GM23248 (cell line): ENCODE data around the gene CCDC170. TPM values are rescaled to one million over a fixed set of nuclear protein-coding genes. Genes with fewer than 3 reads are reported as not detected.

ENCODE experiments used
- DNase-seq: peaks from one replicate; pipeline ENCODE4 v3.0.0-alpha.2; 2015
- H2AFZ ChIP-seq: fragments of 200-600 bp; sonication (generic); 2 replicates; pipeline ENCODE4 v1.6.1; 2016; ENCODE audit warnings: antibody characterized with exemption
- H3F3A ChIP-seq: fragments of 200-600 bp; sonication (generic); 2 replicates; pipeline ENCODE4 v1.6.1; 2016; ENCODE audit warnings: mild to moderate bottlenecking, antibody characterized with exemption, mixed run types; ENCODE audit not compliant: insufficient read depth
- H3K27ac ChIP-seq: fragments of 200-600 bp; sonication (generic); 2 replicates; pipeline ENCODE4 v1.5.1; 2016; ENCODE audit warnings: mild to moderate bottlenecking
- H3K27me3 ChIP-seq: fragments of 200-600 bp; sonication (generic); replicated peaks from 2 replicates; pipeline ENCODE4 v1.6.1; 2016; ENCODE audit warnings: mild to moderate bottlenecking; ENCODE audit not compliant: insufficient read depth
- H3K36me3 ChIP-seq: fragments of 200-600 bp; sonication (generic); 2 replicates; pipeline ENCODE4 v1.6.1; 2016; ENCODE audit warnings: low read depth, mild to moderate bottlenecking
- H3K4me1 ChIP-seq: fragments of 200-600 bp; sonication (generic); 2 replicates; pipeline ENCODE4 v1.6.1; 2016; ENCODE audit warnings: mild to moderate bottlenecking; ENCODE audit not compliant: insufficient read depth
- H3K4me2 ChIP-seq: fragments of 200-600 bp; sonication (generic); one replicate; pipeline ENCODE4 v1.6.1; 2016; ENCODE audit warnings: mild to moderate bottlenecking; ENCODE audit not compliant: unreplicated experiment
- H3K4me3 ChIP-seq: fragments of 200-600 bp; sonication (generic); 2 replicates; pipeline ENCODE4 v1.5.1; 2016; ENCODE audit warnings: mild to moderate bottlenecking
- H3K79me2 ChIP-seq: fragments of 200-600 bp; sonication (generic); 2 replicates; pipeline ENCODE4 v1.6.1; 2016; ENCODE audit warnings: mild to moderate bottlenecking; ENCODE audit not compliant: insufficient read depth
- H3K9ac ChIP-seq: fragments of 200-600 bp; sonication (generic); 2 replicates; pipeline ENCODE4 v1.6.1; 2016; ENCODE audit warnings: mild to moderate bottlenecking
- H3K9me2 ChIP-seq: fragments of 200-600 bp; sonication (generic); 2 replicates; pipeline ENCODE4 v1.6.1; 2016; ENCODE audit warnings: mixed run types, mild to moderate bottlenecking, moderate library complexity; ENCODE audit not compliant: insufficient read depth
- H3K9me3 ChIP-seq: fragments of 200-600 bp; sonication (generic); one replicate; pipeline ENCODE4 v1.6.1; 2017; ENCODE audit warnings: low read depth
- H4K20me1 ChIP-seq: fragments of 200-600 bp; sonication (generic); 2 replicates; pipeline ENCODE4 v1.6.0; 2016; ENCODE audit not compliant: insufficient read depth
- EZH2 ChIP-seq: fragments of 200-600 bp; sonication (generic); IDR thresholded peaks from 2 replicates; pipeline ENCODE4 v1.6.1; 2018; ENCODE audit warnings: antibody characterized with exemption, mild to moderate bottlenecking; ENCODE audit not compliant: insufficient read depth, poor library complexity, severe bottlenecking
- EZH2phosphoT487 ChIP-seq: fragments of 200-600 bp; sonication (generic); IDR thresholded peaks from 2 replicates; pipeline ENCODE4 v1.6.1; 2018; ENCODE audit warnings: antibody characterized with exemption, moderate library complexity, mild to moderate bottlenecking, low read depth; ENCODE audit not compliant: insufficient read depth
- WGBS, 2 experiments: methylation state at CpG; one replicate each; pipeline ENCODE4 v1.1.6; 2015 to 2017; ENCODE audit warnings: low lambda C conversion rate in 2 of 2, low coverage in 1 of 2; ENCODE audit errors: missing lambda C conversion rate in 2 of 2; 5-methylcytosine and 5-hydroxymethylcytosine counted together
- in situ Hi-C: fragments of 300-500 bp; cut with MboI; formaldehyde crosslinking; loops from 2 replicates; pipeline ENCODE4 v1.15.0; 2020
- polyA plus RNA-seq: library from polyadenylated mRNA; unstranded; fragments of >200 nt; fragmentation: Nextera tagmentation; extraction: Ambion mirVana; gene quantifications from 2 replicates; pipeline ENCODE4 v1.2.1, GENCODE V29; 2016
- total RNA-seq: library from RNA; depleted of rRNA; stranded (reverse); fragments of >200 nt; shearing (Covaris generic); gene quantifications from 2 replicates; pipeline ENCODE4 v1.2.3, GENCODE V29; 2014

CCDC170 gene
- total and polyA plus RNA-seq, 2 experiments from 2014 or later = 0.11 to 0.49 TPM

DNA sequence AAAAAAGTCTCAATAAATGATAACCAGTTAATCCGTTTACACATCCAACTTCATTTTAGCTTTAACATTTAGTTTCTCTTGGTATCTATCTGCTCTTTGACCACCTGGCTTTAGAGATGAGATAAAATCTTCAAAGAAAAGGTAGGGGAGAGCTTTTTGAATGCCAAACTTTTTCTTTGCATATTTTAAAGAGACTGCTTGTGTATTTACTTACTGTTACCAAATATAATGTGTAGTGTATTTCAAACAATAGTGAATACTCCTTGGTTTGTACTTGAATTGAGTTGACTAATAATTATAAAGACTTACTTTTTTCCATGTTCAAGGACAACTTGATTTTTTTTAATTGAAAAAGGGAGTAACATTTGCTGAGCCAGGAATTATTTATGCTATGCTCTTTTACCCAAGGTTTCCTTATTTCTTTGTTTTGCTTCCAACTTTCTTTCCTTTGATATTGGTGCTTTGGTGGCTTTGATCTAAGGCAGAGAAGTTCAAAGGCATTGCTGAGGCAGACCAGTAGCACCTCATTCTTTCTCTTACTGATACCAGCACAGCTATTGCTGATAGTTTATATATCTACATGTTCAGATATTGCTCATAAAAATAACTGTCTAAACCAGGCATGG, 7.8 kb downstream of the CCDC170 start:
- no peak for DNase-seq
- no peak overlapping the region for H3K4me3 ChIP-seq
- no peaks in the 10 kb centered on the region for H3K79me2 ChIP-seq
- no peaks in the 10 kb centered on the region for H3K9me3 ChIP-seq
- H3K27ac ChIP-seq = no peak overlapping the region
- H4K20me1 ChIP-seq = no peaks in the 10 kb centered on the region
- 0 out of 2 replicates have a peak, but pooled peaks cover 6% of the 10 kb centered on the region for H3K4me1 ChIP-seq
- no peak overlapping the region for H3K4me2 ChIP-seq
- H3K9ac ChIP-seq = no peak overlapping the region
- TF ChIP-seq EZH2phosphoT487 (no peak), EZH2 (no peak)
- H3F3A ChIP-seq = no peaks in the 10 kb centered on the region
- no peaks in the 10 kb centered on the region for H3K27me3 ChIP-seq
- H2AFZ ChIP-seq = no peak overlapping the region
- WGBS, 2 experiments = 80 to 90% methylated on average over 1 of the region's 1 CpG
- H3K9me2 ChIP-seq = no peaks in the 10 kb centered on the region
- no peaks in the 10 kb centered on the region for H3K36me3 ChIP-seq
- in situ Hi-C loops = no loop called here

- no peak overlapping the region for H3K27ac ChIP-seq
- TF ChIP-seq EZH2 = no peak
- no peak for TF ChIP-seq EZH2phosphoT487
- no peak overlapping the region for H2AFZ ChIP-seq
- WGBS, 2 experiments = 86 to 94% methylated on average over 4 of the region's 4 CpGs
- H3K9ac ChIP-seq = no peak overlapping the region
- 0 out of 2 replicates have a peak, but pooled peaks cover 6% of the 10 kb centered on the region for H3K4me1 ChIP-seq
- no peak overlapping the region for H3K4me3 ChIP-seq
- no peaks in the 10 kb centered on the region for H3K9me2 ChIP-seq
- no peaks in the 10 kb centered on the region for H3K27me3 ChIP-seq
- in situ Hi-C loops = no loop called here
- H3K36me3 ChIP-seq = no peaks in the 10 kb centered on the region
- no peaks in the 10 kb centered on the region for H4K20me1 ChIP-seq
- no peaks in the 10 kb centered on the region for H3K79me2 ChIP-seq
- H3K9me3 ChIP-seq = no peaks in the 10 kb centered on the region
- H3F3A ChIP-seq = no peaks in the 10 kb centered on the region
- H3K4me2 ChIP-seq = peak overlapping the region; percentile 29
- DNase-seq = peak; percentile 60
Measured at GRCh38 chr6:151502499-151502898, 8.7 kb downstream of the CCDC170 start.

DNA sequence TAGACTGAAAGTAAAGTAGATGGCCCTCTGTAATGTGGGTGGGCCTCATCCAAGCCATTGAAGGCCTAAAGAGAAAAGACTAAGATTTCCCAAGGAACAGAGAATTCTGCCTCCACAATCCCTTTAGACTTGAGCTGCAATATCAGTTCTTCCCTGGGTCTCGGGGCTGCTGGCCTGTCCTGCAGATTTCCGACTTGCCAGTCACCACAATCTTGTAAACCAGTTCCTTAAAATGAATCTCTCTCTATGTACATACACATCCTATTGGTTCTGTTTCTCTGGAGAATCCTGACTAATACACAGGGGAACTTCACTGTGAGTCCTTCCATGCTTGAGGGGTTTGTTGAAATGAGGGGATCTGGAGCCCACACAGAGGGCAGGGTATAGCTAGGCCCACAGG, 12.9 kb downstream of the CCDC170 start:
- Histone ChIP-seq H3K9ac (no peak overlapping the region), H3K27me3 (no peaks in the 10 kb centered on the region), H3K4me3 (no peak overlapping the region), H3K9me3 (no peaks in the 10 kb centered on the region), H3K4me1 (0 out of 2 replicates have a peak, but pooled peaks cover 6% of the 10 kb centered on the region), H3K27ac (no peak overlapping the region), H3K36me3 (no peaks in the 10 kb centered on the region), H3K79me2 (no peaks in the 10 kb centered on the region), H3K4me2 (no peak overlapping the region), H4K20me1 (no peaks in the 10 kb centered on the region), H3F3A (no peaks in the 10 kb centered on the region), H2AFZ (no peak overlapping the region), H3K9me2 (no peaks in the 10 kb centered on the region)
- TF ChIP-seq EZH2phosphoT487 (no peak), EZH2 (no peak)
- WGBS, 2 experiments = 81 to 91% methylated on average over 2 of the region's 2 CpGs
- no peak for DNase-seq
- in situ Hi-C loops = no loop called here

- no peak for DNase-seq
- no peak overlapping the region for H3K9ac ChIP-seq
- H3K4me1 ChIP-seq = no peaks in the 10 kb centered on the region
- H3K27ac ChIP-seq = no peak overlapping the region
- no peaks in the 10 kb centered on the region for H3K36me3 ChIP-seq
- no peaks in the 10 kb centered on the region for H3K9me2 ChIP-seq
- no peaks in the 10 kb centered on the region for H3K27me3 ChIP-seq
- in situ Hi-C loops = no loop called here
- no peak for TF ChIP-seq EZH2
- no peak for TF ChIP-seq EZH2phosphoT487
- no peaks in the 10 kb centered on the region for H3K9me3 ChIP-seq
- H2AFZ ChIP-seq = no peak overlapping the region
- WGBS, 2 experiments = 52 to 67% methylated on average over 2 of the region's 2 CpGs
- H3K4me3 ChIP-seq = no peak overlapping the region
- no peaks in the 10 kb centered on the region for H3F3A ChIP-seq
- H3K79me2 ChIP-seq = no peaks in the 10 kb centered on the region
- H3K4me2 ChIP-seq = no peak overlapping the region
- H4K20me1 ChIP-seq = no peaks in the 10 kb centered on the region
Measured at GRCh38 chr6:151509048-151509447, 15.2 kb downstream of the CCDC170 start.

DNA sequence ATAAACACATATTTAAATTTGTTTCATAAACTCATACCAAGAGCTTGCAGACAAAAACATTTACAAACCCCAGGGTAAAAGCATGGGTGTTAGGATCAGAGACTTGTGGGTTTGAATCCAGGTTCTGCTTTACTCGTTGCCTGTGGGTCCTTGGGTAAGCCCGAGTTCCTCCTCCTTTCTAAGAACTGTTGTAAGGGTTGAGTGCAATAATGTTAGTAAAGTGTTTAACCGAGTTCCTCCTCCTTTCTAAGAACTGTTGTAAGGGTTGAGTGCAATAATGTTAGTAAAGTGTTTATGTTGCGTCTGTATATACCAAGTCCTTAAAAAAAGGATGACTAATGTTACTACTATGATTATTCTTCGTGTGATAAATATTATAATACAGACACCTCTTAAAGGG, 18.7 kb downstream of the CCDC170 start:
- no peak for DNase-seq
- Histone ChIP-seq H3K79me2 (no peaks in the 10 kb centered on the region), H2AFZ (no peak overlapping the region), H3K9ac (no peak overlapping the region), H3K4me3 (no peak overlapping the region), H3K27ac (no peak overlapping the region), H3F3A (no peaks in the 10 kb centered on the region), H3K9me2 (no peaks in the 10 kb centered on the region), H3K9me3 (no peaks in the 10 kb centered on the region), H3K4me1 (no peaks in the 10 kb centered on the region), H3K36me3 (no peaks in the 10 kb centered on the region), H3K27me3 (no peaks in the 10 kb centered on the region), H3K4me2 (no peak overlapping the region), H4K20me1 (no peaks in the 10 kb centered on the region)
- no peak for TF ChIP-seq EZH2
- TF ChIP-seq EZH2phosphoT487 = no peak
- WGBS, 2 experiments = 63 to 72% methylated on average over 5 of the region's 5 CpGs
- in situ Hi-C loops = no loop called here
